ENCODE results near the gene HIGD1C. TPM values are rescaled to one million over a fixed set of nuclear protein-coding genes. Genes with fewer than 3 reads are reported as not detected.

Gene HIGD1C
- total RNA-seq, 1 experiment from 2014 or later = not detected

DNA sequence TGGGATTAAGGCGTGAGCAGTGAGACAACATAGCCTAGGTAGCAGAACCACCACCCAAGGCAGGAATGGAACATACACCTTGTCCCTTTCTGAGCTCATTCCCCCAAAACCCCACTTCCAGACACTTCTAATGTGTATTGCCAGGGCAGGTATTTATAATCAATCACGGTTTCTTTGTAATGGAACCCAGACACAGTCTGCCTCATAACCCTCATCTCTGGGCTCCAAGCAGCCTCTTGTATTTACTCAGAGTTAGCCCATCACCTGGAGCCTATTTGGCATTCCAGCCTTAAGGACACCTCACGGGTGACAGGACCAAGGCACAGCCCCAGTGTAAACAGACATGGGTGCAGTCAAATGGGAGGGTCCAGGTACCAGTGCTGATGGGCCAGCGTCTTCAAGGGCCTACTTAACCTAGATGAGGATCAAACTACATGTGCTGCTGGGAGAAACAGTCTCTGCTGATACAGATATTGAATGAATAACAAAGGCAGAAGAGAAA is 2.5 kb upstream of the HIGD1C start:
- no peak overlapping the region for H2BK20ac ChIP-seq (ENCODE audit: low read depth, low read length, poor library complexity, severe bottlenecking)
- no peak overlapping the region for H2BK5ac ChIP-seq (ENCODE audit: insufficient read length, low read length)
- H2AK5ac ChIP-seq (ENCODE audit: insufficient read length, low read length) = no peak overlapping the region
- no peak overlapping the region for H2BK12ac ChIP-seq (ENCODE audit: insufficient read length, low read depth, low read length)
- no peaks in the 10 kb centered on the region for H3K4me1 ChIP-seq (ENCODE audit: insufficient read depth, low read length)
- Mint-ChIP-seq H3K36me3 (ENCODE audit: insufficient read depth in 1 of 3, low read depth in 3 of 3) (no peaks in the 10 kb centered on the region; a peak in 1 of 7 replicates), H3K4me1 (peaks cover 0 to 7% of the 10 kb centered on the region in 2 experiments; a peak in 2 of 4 replicates), H3K9me3 (peaks cover 4 to 5% of the 10 kb centered on the region in 2 experiments; a peak in 2 of 5 replicates), H3K27me3 (ENCODE audit: low read depth) (no peaks in the 10 kb centered on the region), H3K4me3 (no peak overlapping the region; a peak in 1 of 5 replicates), H3K27ac (no peak overlapping the region)
- H3K4ac ChIP-seq (ENCODE audit: low read depth, low read length) = no peak overlapping the region
- H3K79me2 ChIP-seq (ENCODE audit: insufficient read depth, low read length) = no peaks in the 10 kb centered on the region
- no peaks in the 10 kb centered on the region for H3K27me3 ChIP-seq (ENCODE audit: insufficient read depth, low read length)
- no peaks in the 10 kb centered on the region for H4K20me1 ChIP-seq (ENCODE audit: control insufficient read depth, insufficient read depth, insufficient read length)
- no peak overlapping the region for H4K8ac ChIP-seq (replicated peaks; ENCODE audit: insufficient read length, low read depth, low read length)
- no peak overlapping the region for H2BK120ac ChIP-seq (ENCODE audit: low read depth, low read length, poor library complexity, severe bottlenecking)
- H3K27ac ChIP-seq (ENCODE audit: insufficient read length, low read depth, low read length) = no peak overlapping the region
- no peak for DNase-seq
- WGBS (ENCODE audit: extremely low coverage, insufficient read length, low lambda C conversion rate) = no CpG with 5 or more reads among the region's 4 CpGs
- no peak overlapping the region for H3K9ac ChIP-seq (ENCODE audit: extremely low read depth, insufficient read length, low read length)
- H3K79me1 ChIP-seq (ENCODE audit: insufficient read depth, low read depth, low read length, poor library complexity, severe bottlenecking) = no peaks in the 10 kb centered on the region
- H3K4me2 ChIP-seq (ENCODE audit: insufficient read depth, insufficient read length, low read length) = no peak overlapping the region
- no peaks in the 10 kb centered on the region for H3K9me3 ChIP-seq (ENCODE audit: control insufficient read depth, low read depth, low read length)
- no peak overlapping the region for H4K5ac ChIP-seq (ENCODE audit: insufficient read length, low read depth, low read length)
- no peak overlapping the region for H2AFZ ChIP-seq (ENCODE audit: low read length)
- H3K18ac ChIP-seq (ENCODE audit: insufficient read length, low read depth, low read length) = no peak overlapping the region
- no peaks in the 10 kb centered on the region for H3K23me2 ChIP-seq (ENCODE audit: insufficient read length, low read depth, low read length, poor library complexity, severe bottlenecking)
- no peak overlapping the region for H3K56ac ChIP-seq (ENCODE audit: insufficient read length, low read depth, low read length)
- H4K91ac ChIP-seq (ENCODE audit: insufficient read length, low read depth, low read length) = no peak overlapping the region
- H3K14ac ChIP-seq (ENCODE audit: insufficient read depth, low read length) = no peak overlapping the region
- H3K23ac ChIP-seq (ENCODE audit: insufficient read length, low read depth, low read length) = no peak overlapping the region
- H3T11ph ChIP-seq (ENCODE audit: low read length) = no peak overlapping the region
- no peak overlapping the region for H2BK15ac ChIP-seq (ENCODE audit: low read depth, low read length)
- TF ChIP-seq, protein P1, sequence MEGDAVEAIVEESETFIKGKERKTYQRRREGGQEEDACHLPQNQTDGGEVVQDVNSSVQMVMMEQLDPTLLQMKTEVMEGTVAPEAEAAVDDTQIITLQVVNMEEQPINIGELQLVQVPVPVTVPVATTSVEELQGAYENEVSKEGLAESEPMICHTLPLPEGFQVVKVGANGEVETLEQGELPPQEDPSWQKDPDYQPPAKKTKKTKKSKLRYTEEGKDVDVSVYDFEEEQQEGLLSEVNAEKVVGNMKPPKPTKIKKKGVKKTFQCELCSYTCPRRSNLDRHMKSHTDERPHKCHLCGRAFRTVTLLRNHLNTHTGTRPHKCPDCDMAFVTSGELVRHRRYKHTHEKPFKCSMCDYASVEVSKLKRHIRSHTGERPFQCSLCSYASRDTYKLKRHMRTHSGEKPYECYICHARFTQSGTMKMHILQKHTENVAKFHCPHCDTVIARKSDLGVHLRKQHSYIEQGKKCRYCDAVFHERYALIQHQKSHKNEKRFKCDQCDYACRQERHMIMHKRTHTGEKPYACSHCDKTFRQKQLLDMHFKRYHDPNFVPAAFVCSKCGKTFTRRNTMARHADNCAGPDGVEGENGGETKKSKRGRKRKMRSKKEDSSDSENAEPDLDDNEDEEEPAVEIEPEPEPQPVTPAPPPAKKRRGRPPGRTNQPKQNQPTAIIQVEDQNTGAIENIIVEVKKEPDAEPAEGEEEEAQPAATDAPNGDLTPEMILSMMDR (conservative IDR thresholded peaks at IDR 0.05) = no peak

All from H9 (cell line).